ENCODE results near the gene PCDHA12.
"Not testable (repeated sequence)": the region's sequence is repeated elsewhere in the genome, so short reads cannot be mapped to it uniquely, and the experiment has no call there.

The PCDHA12 gene

GRCh38 chr5:140875085-140876065 is at the start of gene PCDHA12:
Gene PCDHA12 (plus strand): TSS chr5:140875308. CDS start chr5:140875473, 165 bp downstream.
- no peak for DNase-seq

- DNase-seq = no peak
Measured at GRCh38 chr5:140827704-140828361, 47.3 kb upstream of the PCDHA12 start, which contains the start of gene PCDHA6. Gene PCDHA6 (plus strand): TSS chr5:140827960. CDS start chr5:140828092, 132 bp downstream.

- DNase-seq = no peak
Measured at GRCh38 chr5:140828362-140828737, 46.8 kb upstream of the PCDHA12 start.

GRCh38 chr5:140829511-140830501 is 45.3 kb upstream of the PCDHA12 start:
- not testable (repeated sequence) for DNase-seq

GRCh38 chr5:140833993-140834392 is 41.1 kb upstream of the PCDHA12 start, which contains the start of gene PCDHA7:
Gene PCDHA7 (plus strand): TSS chr5:140834269. CDS start chr5:140834384, 115 bp downstream.
- DNase-seq = no peak

GRCh38 chr5:140834439-140835008 is 40.6 kb upstream of the PCDHA12 start:
- not testable (repeated sequence) for DNase-seq

- DNase-seq = no peak
Measured at GRCh38 chr5:140835622-140836510, 39.2 kb upstream of the PCDHA12 start.

GRCh38 chr5:140840978-140841962 is 33.8 kb upstream of the PCDHA12 start, which contains the start of gene PCDHA8:
Gene PCDHA8 (plus strand): TSS chr5:140841187. CDS start chr5:140841322, 135 bp downstream.
- DNase-seq = peak; percentile 3 to 41

GRCh38 chr5:140842798-140843733 is 32.0 kb upstream of the PCDHA12 start:
- DNase-seq = no peak

- not testable (repeated sequence) for DNase-seq
Measured at GRCh38 chr5:140848139-140849102, 26.7 kb upstream of the PCDHA12 start, which contains the start of gene PCDHA9. Gene PCDHA9 (plus strand): TSS chr5:140848382. CDS start chr5:140848496, 114 bp downstream.

GRCh38 chr5:140849831-140850634 is 25.1 kb upstream of the PCDHA12 start:
- not testable (repeated sequence) for DNase-seq

GRCh38 chr5:140855772-140856674 is 19.1 kb upstream of the PCDHA12 start, which contains the start of gene PCDHA10:
Gene PCDHA10 (plus strand): TSS chr5:140855897. CDS start chr5:140856049, 152 bp downstream.
- DNase-seq = peak; percentile 11 to 52

- no peak for DNase-seq
Measured at GRCh38 chr5:140857177-140857986, 17.7 kb upstream of the PCDHA12 start.

- no peak for DNase-seq
Measured at GRCh38 chr5:140857987-140858240, 17.2 kb upstream of the PCDHA12 start.
